ENCODE results near the gene AKIP1.

GRCh38 chr11:8947230-8947943 lies 36.4 kb downstream of the AKIP1 start:
- TF ChIP-seq, protein P1, sequence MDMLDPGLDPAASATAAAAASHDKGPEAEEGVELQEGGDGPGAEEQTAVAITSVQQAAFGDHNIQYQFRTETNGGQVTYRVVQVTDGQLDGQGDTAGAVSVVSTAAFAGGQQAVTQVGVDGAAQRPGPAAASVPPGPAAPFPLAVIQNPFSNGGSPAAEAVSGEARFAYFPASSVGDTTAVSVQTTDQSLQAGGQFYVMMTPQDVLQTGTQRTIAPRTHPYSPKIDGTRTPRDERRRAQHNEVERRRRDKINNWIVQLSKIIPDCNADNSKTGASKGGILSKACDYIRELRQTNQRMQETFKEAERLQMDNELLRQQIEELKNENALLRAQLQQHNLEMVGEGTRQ (CRISPR knock-in tag; IDR thresholded peaks at IDR 0.05), result no peak
- TF ChIP-seq, protein P2, sequence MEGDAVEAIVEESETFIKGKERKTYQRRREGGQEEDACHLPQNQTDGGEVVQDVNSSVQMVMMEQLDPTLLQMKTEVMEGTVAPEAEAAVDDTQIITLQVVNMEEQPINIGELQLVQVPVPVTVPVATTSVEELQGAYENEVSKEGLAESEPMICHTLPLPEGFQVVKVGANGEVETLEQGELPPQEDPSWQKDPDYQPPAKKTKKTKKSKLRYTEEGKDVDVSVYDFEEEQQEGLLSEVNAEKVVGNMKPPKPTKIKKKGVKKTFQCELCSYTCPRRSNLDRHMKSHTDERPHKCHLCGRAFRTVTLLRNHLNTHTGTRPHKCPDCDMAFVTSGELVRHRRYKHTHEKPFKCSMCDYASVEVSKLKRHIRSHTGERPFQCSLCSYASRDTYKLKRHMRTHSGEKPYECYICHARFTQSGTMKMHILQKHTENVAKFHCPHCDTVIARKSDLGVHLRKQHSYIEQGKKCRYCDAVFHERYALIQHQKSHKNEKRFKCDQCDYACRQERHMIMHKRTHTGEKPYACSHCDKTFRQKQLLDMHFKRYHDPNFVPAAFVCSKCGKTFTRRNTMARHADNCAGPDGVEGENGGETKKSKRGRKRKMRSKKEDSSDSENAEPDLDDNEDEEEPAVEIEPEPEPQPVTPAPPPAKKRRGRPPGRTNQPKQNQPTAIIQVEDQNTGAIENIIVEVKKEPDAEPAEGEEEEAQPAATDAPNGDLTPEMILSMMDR (IDR thresholded peaks at IDR 0.05), result no peak
- no peak for TF ChIP-seq ATF1 (CRISPR knock-in tag; IDR thresholded peaks at IDR 0.05)
